Smooth muscle cell (in vitro differentiated cells): ENCODE data around the gene ANO1. TPM values are rescaled to one million over a fixed set of nuclear protein-coding genes. Genes with fewer than 3 reads are reported as not detected.
A peak's percentile ranks its signal among the peaks of the same experiment; 100 is the strongest.

ENCODE experiments used
- DNase-seq: peaks from one replicate; lab custom pipeline; 2025; ENCODE audit not compliant: unreplicated experiment; lab: John Stamatoyannopoulos, UW
- H2AFZ ChIP-seq: fragments of 200-600 bp; sonication (generic); 2 replicates; pipeline ENCODE4 v1.6.0; 2016; ENCODE audit warnings: antibody characterized with exemption, low read depth, mild to moderate bottlenecking
- H3F3A ChIP-seq: fragments of 200-600 bp; sonication (generic); 2 replicates; pipeline ENCODE4 v1.6.0; 2017; ENCODE audit warnings: antibody characterized with exemption, low read depth
- H3K27ac ChIP-seq: fragments of 200-600 bp; sonication (generic); 2 replicates; pipeline ENCODE4 v1.5.1; 2016; ENCODE audit warnings: low read depth, mild to moderate bottlenecking
- H3K27me3 ChIP-seq: fragments of 200-600 bp; sonication (generic); 2 replicates; pipeline ENCODE4 v1.6.1; 2016; ENCODE audit warnings: low read depth, mild to moderate bottlenecking
- H3K36me3 ChIP-seq: fragments of 200-600 bp; sonication (generic); 2 replicates; pipeline ENCODE4 v1.5.1; 2016; ENCODE audit warnings: low read depth
- H3K4me1 ChIP-seq: fragments of 200-600 bp; sonication (generic); 2 replicates; pipeline ENCODE4 v1.5.1; 2016; ENCODE audit warnings: low read depth
- H3K4me2 ChIP-seq: fragments of 200-600 bp; sonication (generic); 2 replicates; pipeline ENCODE4 v1.6.0; 2016; ENCODE audit warnings: mild to moderate bottlenecking
- H3K4me3 ChIP-seq: fragments of 200-600 bp; sonication (generic); 2 replicates; pipeline ENCODE4 v1.5.1; 2016; ENCODE audit warnings: mild to moderate bottlenecking
- H3K79me2 ChIP-seq: fragments of 200-600 bp; sonication (generic); 2 replicates; pipeline ENCODE4 v1.6.0; 2016; ENCODE audit warnings: low read depth, mild to moderate bottlenecking
- H3K9ac ChIP-seq: fragments of 200-600 bp; sonication (generic); 2 replicates; pipeline ENCODE4 v1.6.0; 2016; ENCODE audit warnings: low read depth
- H3K9me3 ChIP-seq: fragments of 200-600 bp; sonication (generic); replicated peaks from 2 replicates; pipeline ENCODE4 v1.5.1; 2016; ENCODE audit warnings: low read depth
- H4K20me1 ChIP-seq: fragments of 200-600 bp; sonication (generic); 2 replicates; pipeline ENCODE4 v1.6.0; 2016; ENCODE audit warnings: low read depth
- CTCF ChIP-seq: fragments of 200-600 bp; sonication (generic); IDR thresholded peaks from 2 replicates; pipeline ENCODE4 v1.5.1; 2017; ENCODE audit warnings: borderline replicate concordance, mild to moderate bottlenecking, antibody characterized with exemption; ENCODE audit not compliant: insufficient read depth, poor library complexity, severe bottlenecking
- WGBS: methylation state at CpG from one replicate; pipeline ENCODE4 v1.1.7; 2016; ENCODE audit warnings: low lambda C conversion rate; 5-methylcytosine and 5-hydroxymethylcytosine counted together
- polyA plus RNA-seq: library from polyadenylated mRNA; unstranded; fragments of >200 nt; fragmentation: Nextera tagmentation; extraction: Ambion mirVana; gene quantifications from 2 replicates; pipeline ENCODE4 v1.2.1, GENCODE V29; 2016
- total RNA-seq: library from RNA; depleted of rRNA; stranded (reverse); fragments of >200 nt; gene quantifications from 2 replicates; pipeline ENCODE4 v1.2.3, GENCODE V29; 2014

ANO1 gene
- total and polyA plus RNA-seq, 2 experiments from 2014 or later: 93.4 to 133 TPM

GRCh38 chr11:70073871-70074371 is 4.2 kb upstream of the ANO1 start:
- Histone ChIP-seq H4K20me1 (no peaks in the 10 kb centered on the region), H3K9ac (peak overlapping the region; percentile 82), H3K4me3 (no peak overlapping the region), H3K36me3 (no peaks in the 10 kb centered on the region), H3K79me2 (peaks cover 2% of the 10 kb centered on the region), H3F3A (peaks cover 2% of the 10 kb centered on the region), H3K4me2 (peak overlapping the region; percentile 66), H3K9me3 (no peaks in the 10 kb centered on the region), H3K27me3 (peaks cover 5% of the 10 kb centered on the region), H3K4me1 (peaks cover 27% of the 10 kb centered on the region), H3K27ac (peak overlapping the region; percentile 93), H2AFZ (no peak overlapping the region)
- TF ChIP-seq CTCF: no peak
- WGBS: 12% methylated on average over 22 of the region's 22 CpGs
- no peak for DNase-seq

GRCh38 chr11:70074746-70075145 is 3.4 kb upstream of the ANO1 start:
- Histone ChIP-seq H3F3A (peaks cover 2% of the 10 kb centered on the region), H3K27ac (peak overlapping the region; percentile 93), H3K27me3 (peaks cover 11% of the 10 kb centered on the region), H3K36me3 (no peaks in the 10 kb centered on the region), H2AFZ (no peak overlapping the region), H3K4me2 (no peak overlapping the region), H4K20me1 (no peaks in the 10 kb centered on the region), H3K9me3 (no peaks in the 10 kb centered on the region), H3K4me3 (no peak overlapping the region), H3K79me2 (peaks cover 8% of the 10 kb centered on the region), H3K4me1 (peaks cover 27% of the 10 kb centered on the region), H3K9ac (no peak overlapping the region)
- TF ChIP-seq CTCF: no peak
- DNase-seq: no peak
- WGBS: 94% methylated on average over 8 of the region's 8 CpGs

GRCh38 chr11:70075836-70076235 is 2.3 kb upstream of the ANO1 start:
- H3K36me3 ChIP-seq: no peaks in the 10 kb centered on the region
- no peaks in the 10 kb centered on the region for H4K20me1 ChIP-seq
- no peak overlapping the region for H3K4me2 ChIP-seq
- no peak overlapping the region for H3K27ac ChIP-seq
- H3K9ac ChIP-seq: no peak overlapping the region
- WGBS: 98% methylated on average over 8 of the region's 8 CpGs
- H3F3A ChIP-seq: peaks cover 2% of the 10 kb centered on the region
- no peak for DNase-seq
- no peaks in the 10 kb centered on the region for H3K9me3 ChIP-seq
- peaks cover 27% of the 10 kb centered on the region for H3K4me1 ChIP-seq
- no peak overlapping the region for H3K4me3 ChIP-seq
- no peak overlapping the region for H2AFZ ChIP-seq
- peaks cover 14% of the 10 kb centered on the region for H3K79me2 ChIP-seq
- no peak for TF ChIP-seq CTCF
- H3K27me3 ChIP-seq: peaks cover 11% of the 10 kb centered on the region

- no peak for TF ChIP-seq CTCF
- DNase-seq: no peak
- H3K4me1 ChIP-seq: peaks cover 23% of the 10 kb centered on the region
- H3K9me3 ChIP-seq: no peaks in the 10 kb centered on the region
- no peak overlapping the region for H3K9ac ChIP-seq
- H3K79me2 ChIP-seq: peaks cover 18% of the 10 kb centered on the region
- peaks cover 2% of the 10 kb centered on the region for H3F3A ChIP-seq
- no peaks in the 10 kb centered on the region for H3K36me3 ChIP-seq
- no peak overlapping the region for H3K4me3 ChIP-seq
- H4K20me1 ChIP-seq: no peaks in the 10 kb centered on the region
- H3K4me2 ChIP-seq: no peak overlapping the region
- 79% methylated on average over 6 of the region's 6 CpGs for WGBS
- no peak overlapping the region for H3K27ac ChIP-seq
- H2AFZ ChIP-seq: no peak overlapping the region
- H3K27me3 ChIP-seq: peaks cover 11% of the 10 kb centered on the region
These were observed 1.6 kb upstream of the ANO1 start for GRCh38 chr11:70076461-70076931.
